ENCODE results near the gene ITGB7. TPM values are rescaled to one million over a fixed set of nuclear protein-coding genes. Genes with fewer than 3 reads are reported as not detected.

Gene ITGB7
- total RNA-seq, 1 experiment from 2014 or later: 1.9 TPM

- Histone ChIP-seq H3K4me2 (ENCODE audit: low read length) (no peak overlapping the region), H3K79me2 (ENCODE audit: low read length) (peaks cover 22% of the 10 kb centered on the region), H3K9me2 (replicated peaks; ENCODE audit: low read length) (no peaks in the 10 kb centered on the region), H3K4me1 (ENCODE audit: insufficient read depth, low read length) (peaks cover 19% of the 10 kb centered on the region), H3F3A (ENCODE audit: low read length, unreplicated experiment) (no peaks in the 10 kb centered on the region), H3K27me3 (ENCODE audit: low read length) (no peaks in the 10 kb centered on the region), H3K36me3 (ENCODE audit: low read depth, low read length) (peaks cover 4% of the 10 kb centered on the region; the same call in 1 of the 2 replicates), H3K4me3 (ENCODE audit: low read length) (no peak overlapping the region), H3K9ac (ENCODE audit: low read length) (no peak overlapping the region), H4K20me1 (ENCODE audit: low read length) (no peaks in the 10 kb centered on the region), H3K27ac (ENCODE audit: low read length) (no peak overlapping the region), H3K9me3 (ENCODE audit: low read length) (no peaks in the 10 kb centered on the region), H2AFZ (ENCODE audit: low read length) (no peak overlapping the region)
- TF ChIP-seq EZH2phosphoT487 (IDR thresholded peaks at IDR 0.05; ENCODE audit: borderline replicate concordance, low read length): no peak
- ChIA-PET POLR2A (ENCODE audit: unreplicated experiment) (no interaction called here), CTCF (no interaction called here)
- intact Hi-C loops (cut with micrococcal nuclease): no loop called here
- DNase-seq (no peak), ATAC-seq (no peak)
- no TSS peak for BruUV-seq (replicated peaks)
Measured at GRCh38 chr12:53254816-53255545, 47.9 kb upstream of the ITGB7 start.

- ChIA-PET POLR2A (ENCODE audit: unreplicated experiment) (no interaction called here), CTCF (no interaction called here)
- DNase-seq (no peak), ATAC-seq (no peak)
- Histone ChIP-seq H3K27me3 (ENCODE audit: low read length) (no peaks in the 10 kb centered on the region), H3K9ac (ENCODE audit: low read length) (no peak overlapping the region), H3F3A (ENCODE audit: low read length, unreplicated experiment) (no peaks in the 10 kb centered on the region), H2AFZ (ENCODE audit: low read length) (no peak overlapping the region), H3K4me2 (ENCODE audit: low read length) (peak overlapping the region; percentile 97), H3K79me2 (ENCODE audit: low read length) (peaks cover 22% of the 10 kb centered on the region), H3K4me1 (ENCODE audit: insufficient read depth, low read length) (peaks cover 19% of the 10 kb centered on the region), H3K4me3 (ENCODE audit: low read length) (peak overlapping the region; percentile 99), H4K20me1 (ENCODE audit: low read length) (no peaks in the 10 kb centered on the region), H3K9me2 (replicated peaks; ENCODE audit: low read length) (no peaks in the 10 kb centered on the region), H3K9me3 (ENCODE audit: low read length) (no peaks in the 10 kb centered on the region), H3K27ac (ENCODE audit: low read length) (no peak overlapping the region), H3K36me3 (ENCODE audit: low read depth, low read length) (peaks cover 4% of the 10 kb centered on the region; the same call in 1 of the 2 replicates)
- intact Hi-C loops (cut with micrococcal nuclease): loop anchor here (2.0 kb wide), 1 partner anchor 16 kb away; the partner anchor contains the start of gene ESPL1
- TF ChIP-seq CTCF (conservative IDR thresholded peaks at IDR 0.05; ENCODE audit: low read depth, low read length) (no peak), EZH2phosphoT487 (IDR thresholded peaks at IDR 0.05; ENCODE audit: borderline replicate concordance, low read length) (no peak), EZH2 (IDR thresholded peaks at IDR 0.05; ENCODE audit: low read length, unreplicated experiment) (no peak)
- no TSS peak for BruUV-seq (replicated peaks)
Measured at GRCh38 chr12:53253298-53253697, 46.2 kb upstream of the ITGB7 start.

GRCh38 chr12:53252349-53252916, 45.4 kb upstream of the ITGB7 start:
- Histone ChIP-seq H2AFZ (ENCODE audit: low read length) (peak overlapping the region; percentile 90), H3K4me3 (ENCODE audit: low read length) (peak overlapping the region; percentile 99), H3K9me2 (replicated peaks; ENCODE audit: low read length) (no peaks in the 10 kb centered on the region), H3K4me2 (ENCODE audit: low read length) (peak overlapping the region; percentile 97), H3K4me1 (ENCODE audit: insufficient read depth, low read length) (peaks cover 19% of the 10 kb centered on the region), H4K20me1 (ENCODE audit: low read length) (no peaks in the 10 kb centered on the region), H3K27me3 (ENCODE audit: low read length) (no peaks in the 10 kb centered on the region), H3K9me3 (ENCODE audit: low read length) (no peaks in the 10 kb centered on the region), H3K27ac (ENCODE audit: low read length) (peak overlapping the region; percentile 84), H3F3A (ENCODE audit: low read length, unreplicated experiment) (no peaks in the 10 kb centered on the region), H3K9ac (ENCODE audit: low read length) (peak overlapping the region; percentile 96), H3K36me3 (ENCODE audit: low read depth, low read length) (peaks cover 4% of the 10 kb centered on the region; the same call in 1 of the 2 replicates), H3K79me2 (ENCODE audit: low read length) (peaks cover 22% of the 10 kb centered on the region)
- POLR2A ChIA-PET (ENCODE audit: unreplicated experiment): no interaction called here
- intact Hi-C loops (cut with micrococcal nuclease): loop anchor here (2.0 kb wide), 1 partner anchor 16 kb away; the partner anchor contains the start of gene ESPL1
- no TSS peak for BruUV-seq (replicated peaks)
- DNase-seq (peak; percentile 82), ATAC-seq (peak; percentile 45)
- TF ChIP-seq EZH2 (IDR thresholded peaks at IDR 0.05; ENCODE audit: low read length, unreplicated experiment) (no peak), EZH2phosphoT487 (IDR thresholded peaks at IDR 0.05; ENCODE audit: borderline replicate concordance, low read length) (no peak), CTCF (conservative IDR thresholded peaks at IDR 0.05; ENCODE audit: low read depth, low read length) (no peak)
- CTCF ChIA-PET: interaction anchor here (0.6 kb wide), 1 partner anchor 38 kb away, joined by 5 read pairs; no protein-coding TSS in a partner anchor
